WI38 (cell line): ENCODE results near the gene MRTFA.

Experiments used
- H3K4me3 ChIP-seq: 2 replicates; pipeline ENCODE4 v1.5.1; 2011; ENCODE audit warnings: low read depth, mild to moderate bottlenecking, control low read depth, low read length
- CTCF ChIP-seq: IDR thresholded peaks from 2 replicates; pipeline ENCODE4 v1.5.1; 2012; ENCODE audit warnings: low read depth, mild to moderate bottlenecking, control low read depth, low read length

MRTFA gene

DNA sequence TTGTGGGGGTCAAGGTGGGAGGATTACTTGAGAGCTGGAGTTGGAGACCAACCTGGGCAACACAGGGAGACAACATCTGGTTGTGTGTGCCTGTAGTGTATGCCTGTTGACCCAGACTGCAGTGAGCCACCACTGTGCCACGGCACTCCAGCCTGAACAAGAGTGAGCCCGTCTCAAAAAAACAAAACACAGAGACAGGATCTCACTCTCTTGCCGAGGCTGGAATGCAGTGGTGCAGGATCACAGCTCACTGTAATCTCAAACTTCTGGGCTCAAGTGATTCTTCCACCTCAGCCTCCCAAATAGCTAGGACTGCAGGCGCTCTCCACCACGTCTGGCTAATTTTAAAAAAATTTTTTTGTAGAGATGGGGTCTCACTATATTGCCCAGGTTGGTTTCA, 153.6 kb downstream of the MRTFA start:
- no peak overlapping the region for H3K4me3 ChIP-seq
- TF ChIP-seq CTCF, result no peak

DNA sequence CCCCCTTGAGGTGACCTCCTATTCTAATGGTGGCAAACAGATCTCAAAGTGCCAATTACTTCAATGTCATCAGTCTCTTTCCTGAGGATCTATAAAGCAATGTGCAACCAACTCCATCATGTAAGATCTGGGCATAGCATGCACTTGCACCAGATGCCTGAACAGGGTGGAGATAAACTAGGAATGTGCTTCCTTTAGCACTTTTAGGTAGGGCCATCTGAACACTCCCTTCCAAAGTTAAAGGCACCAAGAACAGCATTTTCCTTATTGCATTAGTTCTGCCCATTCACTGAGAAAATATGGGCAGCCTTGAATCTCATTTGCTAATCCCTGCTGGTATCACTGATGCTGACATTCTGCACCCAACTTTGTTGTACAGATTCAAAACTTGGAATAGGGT, 154.1 kb downstream of the MRTFA start:
- no peak overlapping the region for H3K4me3 ChIP-seq

DNA sequence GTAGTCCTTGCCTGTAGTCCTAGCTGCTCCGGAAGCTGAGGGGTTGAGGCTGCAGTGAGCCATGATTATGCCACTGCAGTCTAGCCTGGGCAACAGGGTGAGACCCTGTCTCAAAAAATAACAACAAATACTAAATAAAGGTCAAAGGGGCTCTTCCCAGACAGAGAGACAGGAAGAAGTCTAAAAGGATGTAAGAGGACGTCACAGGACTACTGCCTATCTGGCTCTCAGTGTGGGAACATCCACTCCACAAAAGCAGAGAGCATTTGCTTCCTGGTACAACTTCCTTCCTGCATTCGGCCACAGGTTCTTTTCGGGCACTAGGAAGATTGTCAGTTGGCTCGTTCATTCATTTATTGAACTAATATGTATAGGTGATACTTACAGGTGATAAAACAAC, 155.5 kb downstream of the MRTFA start:
- no peak for TF ChIP-seq CTCF
- no peak overlapping the region for H3K4me3 ChIP-seq

More for the DNA sequence above, 154.1 kb downstream of the MRTFA start:
- no peak for TF ChIP-seq CTCF

- H3K4me3 ChIP-seq, result no peak overlapping the region
- no peak for TF ChIP-seq CTCF
These were observed 156.5 kb downstream of the MRTFA start for GRCh38 chr22:40479887-40480538.

DNA sequence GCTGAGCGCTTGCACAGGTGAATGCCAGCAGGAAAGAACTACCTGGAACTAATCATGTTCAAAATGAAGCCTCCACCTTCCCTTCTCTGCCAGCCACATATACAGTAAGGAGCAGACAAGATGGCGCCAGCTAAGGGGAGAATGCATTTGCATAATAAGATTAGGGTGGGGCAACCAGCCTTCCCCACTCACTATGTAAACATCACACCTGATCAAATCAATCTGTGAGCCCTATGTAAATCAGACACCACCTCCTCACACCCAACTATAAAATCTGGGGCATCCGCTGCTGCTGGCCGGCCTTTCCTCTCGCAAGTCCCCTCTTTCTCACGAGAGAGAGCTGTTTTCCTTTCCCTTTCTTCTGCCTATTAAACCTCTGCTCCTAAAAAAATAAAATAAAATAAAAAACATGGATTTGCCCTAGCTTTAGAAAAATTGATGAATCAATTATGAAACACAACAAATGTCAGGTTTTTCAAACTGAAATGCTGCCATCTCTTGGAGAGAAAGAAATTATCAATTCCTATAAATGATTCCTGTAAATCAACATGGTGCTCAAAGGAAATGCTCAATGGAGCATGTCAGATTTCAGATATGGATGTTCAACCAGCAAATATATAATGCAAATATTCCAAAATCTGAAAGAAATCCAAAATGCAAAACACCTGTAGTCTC, 157.3 kb downstream of the MRTFA start:
- no peak overlapping the region for H3K4me3 ChIP-seq
- TF ChIP-seq CTCF, result no peak

DNA sequence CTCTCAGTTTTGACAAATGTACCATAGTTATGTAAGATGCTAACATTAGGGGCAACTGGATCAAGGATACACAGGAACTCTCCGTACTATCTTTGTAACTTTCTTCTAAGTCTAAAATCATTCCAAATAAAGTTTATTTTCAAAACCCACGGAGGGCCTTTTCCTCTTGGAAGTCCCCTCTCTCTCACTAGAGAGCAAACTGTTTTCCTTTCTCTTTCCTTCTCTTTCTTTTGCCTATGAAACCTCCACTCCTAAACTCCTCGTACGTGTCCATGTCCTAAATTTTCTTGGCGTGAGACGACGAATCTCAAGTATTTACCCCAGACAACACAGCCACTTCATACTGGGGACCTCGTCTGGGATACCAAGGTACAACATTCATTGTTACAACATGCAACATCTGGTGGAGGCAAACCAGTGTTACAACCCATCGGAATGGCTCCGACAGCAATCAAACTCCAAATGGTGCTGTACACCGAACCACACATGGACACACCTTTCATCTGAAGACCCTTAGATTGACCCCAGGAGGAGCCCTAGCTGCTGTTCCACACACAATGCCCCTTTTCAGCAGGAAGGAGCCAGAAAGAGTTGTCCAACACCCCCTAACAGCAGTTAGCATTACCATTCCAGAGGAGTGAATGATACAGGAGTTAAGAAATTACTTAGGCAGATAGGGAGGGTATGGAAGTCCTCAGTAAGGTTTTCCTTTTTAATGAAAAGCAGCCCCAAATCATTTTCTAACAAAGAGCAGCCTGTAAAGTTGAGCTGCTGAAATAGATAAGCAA, 158.0 kb downstream of the MRTFA start:
- no peak for TF ChIP-seq CTCF
- no peak overlapping the region for H3K4me3 ChIP-seq
